GM23338 (cell line): ENCODE measurements around the gene CD82. TPM values are rescaled to one million over a fixed set of nuclear protein-coding genes. Genes with fewer than 3 reads are reported as not detected.

ENCODE experiments used
- ATAC-seq: fragments of 200-7000 bp; cut with Tn5 transposase; 3 replicates; pipeline ENCODE4 v1.9.1; 2020
- DNase-seq: peaks from one replicate; pipeline ENCODE4 v3.0.0-alpha.2; 2015; ENCODE audit warnings: low spot score
- H2AFZ ChIP-seq: fragments of 200-600 bp; sonication (generic); 2 replicates; pipeline ENCODE4 v1.8.0; 2016; ENCODE audit warnings: antibody characterized with exemption, mild to moderate bottlenecking, moderate library complexity
- H3F3A ChIP-seq: fragments of 200-600 bp; sonication (generic); replicated peaks from 2 replicates; pipeline ENCODE4 v1.8.0; 2017; ENCODE audit warnings: antibody characterized with exemption, mixed run types, low read depth
- H3K27ac ChIP-seq: fragments of 200-600 bp; sonication (generic); 2 replicates; pipeline ENCODE4 v1.6.1; 2016; ENCODE audit warnings: low read depth
- H3K27me3 ChIP-seq: fragments of 200-600 bp; sonication (generic); 2 replicates; pipeline ENCODE4 v1.8.0; 2016; ENCODE audit warnings: mild to moderate bottlenecking, mixed run types, moderate library complexity; ENCODE audit not compliant: insufficient read depth
- H3K36me3 ChIP-seq: fragments of 200-600 bp; sonication (generic); 2 replicates; pipeline ENCODE4 v1.8.0; 2016; ENCODE audit warnings: mild to moderate bottlenecking; ENCODE audit not compliant: insufficient read depth
- H3K4me1 ChIP-seq: fragments of 200-600 bp; sonication (generic); 2 replicates; pipeline ENCODE4 v1.8.0; 2016; ENCODE audit warnings: mild to moderate bottlenecking, moderate library complexity; ENCODE audit not compliant: insufficient read depth
- H3K4me2 ChIP-seq: fragments of 200-600 bp; sonication (generic); 2 replicates; pipeline ENCODE4 v1.7.1; 2017; ENCODE audit warnings: mixed run types
- H3K4me3 ChIP-seq: fragments of 200-600 bp; sonication (generic); 2 replicates; pipeline ENCODE4 v1.6.1; 2016; ENCODE audit warnings: mixed run types
- H3K79me2 ChIP-seq: fragments of 200-600 bp; sonication (generic); replicated peaks from 2 replicates; pipeline ENCODE4 v1.8.0; 2017; ENCODE audit warnings: mild to moderate bottlenecking; ENCODE audit not compliant: insufficient read depth
- H3K9me2 ChIP-seq: fragments of 200-600 bp; sonication (generic); 2 replicates; pipeline ENCODE4 v1.8.0; 2017; ENCODE audit not compliant: insufficient read depth
- H4K20me1 ChIP-seq: fragments of 200-600 bp; sonication (generic); replicated peaks from 2 replicates; pipeline ENCODE4 v1.8.0; 2017; ENCODE audit warnings: mild to moderate bottlenecking; ENCODE audit not compliant: insufficient read depth
- H3K27ac Mint-ChIP-seq: 2 replicates; pipeline ENCODE4 v1.8.0; 2020; ENCODE audit warnings: inconsistent platforms, mild to moderate bottlenecking, moderate library complexity, mixed read lengths
- H3K27me3 Mint-ChIP-seq: 3 replicates; pipeline ENCODE4 v1.8.0; 2022; ENCODE audit warnings: low read depth, mild to moderate bottlenecking, moderate library complexity, mixed read lengths, inconsistent platforms; ENCODE audit not compliant: insufficient read depth, poor library complexity
- H3K36me3 Mint-ChIP-seq: 3 replicates; pipeline ENCODE4 v1.8.0; 2021; ENCODE audit warnings: low read depth, mild to moderate bottlenecking, inconsistent platforms, moderate library complexity, mixed read lengths
- H3K4me1 Mint-ChIP-seq: 3 replicates; pipeline ENCODE4 v1.8.0; 2020; ENCODE audit warnings: mild to moderate bottlenecking, inconsistent platforms, mixed read lengths
- H3K4me3 Mint-ChIP-seq: 3 replicates; pipeline ENCODE4 v1.8.0; 2021; ENCODE audit warnings: moderate library complexity, mild to moderate bottlenecking, inconsistent platforms, mixed read lengths
- H3K9me3 Mint-ChIP-seq: 3 replicates; pipeline ENCODE4 v1.8.0; 2020; ENCODE audit warnings: moderate library complexity, mild to moderate bottlenecking, inconsistent platforms, mixed read lengths
- CREB1 ChIP-seq: fragments of 250-450 bp; sonication (Bioruptor Pico); IDR thresholded peaks from 2 replicates; pipeline ENCODE4 v1.5.0; 2020; ENCODE audit warnings: low read depth, mild to moderate bottlenecking, moderate library complexity
- EZH2phosphoT487 ChIP-seq: fragments of 200-600 bp; sonication (generic); IDR thresholded peaks from one replicate; pipeline ENCODE4 v1.8.1; 2018; ENCODE audit warnings: antibody characterized with exemption; ENCODE audit not compliant: unreplicated experiment
- JUNB ChIP-seq: IDR thresholded peaks from one replicate; pipeline ENCODE4 v1.6.1; 2016; ENCODE audit warnings: antibody characterized with exemption; ENCODE audit not compliant: unreplicated experiment
- NANOG ChIP-seq: IDR thresholded peaks from 2 replicates; pipeline ENCODE4 v1.6.1; 2016; ENCODE audit warnings: antibody characterized with exemption, borderline replicate concordance
- POLR2AphosphoS5 ChIP-seq: IDR thresholded peaks from 2 replicates; pipeline ENCODE4 v1.6.1; 2016; ENCODE audit warnings: antibody characterized with exemption, low read depth
- STAT1 ChIP-seq: IDR thresholded peaks from one replicate; pipeline ENCODE4 v1.6.1; 2016; ENCODE audit warnings: antibody characterized with exemption; ENCODE audit not compliant: unreplicated experiment
- ZNF114 ChIP-seq: fragments of 250-450 bp; sonication (Bioruptor Pico); IDR thresholded peaks from 2 replicates; pipeline ENCODE4 v1.5.0; 2020; ENCODE audit warnings: mild to moderate bottlenecking, moderate library complexity
- polyA plus RNA-seq: library from polyadenylated mRNA; unstranded; fragments of >200 nt; fragmentation: Nextera tagmentation; extraction: Ambion mirVana; gene quantifications from 2 replicates; pipeline ENCODE4 v1.2.1, GENCODE V29; 2016
- total RNA-seq: library from RNA; depleted of rRNA; stranded (reverse); fragments of >200 nt; shearing (Covaris generic); gene quantifications from 2 replicates; pipeline ENCODE4 v1.2.3, GENCODE V29; 2014
- TF ChIP-seq, protein P1 (sequence below): IDR thresholded peaks from 2 replicates; pipeline ENCODE4 v1.6.1; 2016; ENCODE audit warnings: antibody characterized with exemption
- TF ChIP-seq, protein P2 (sequence below), 2 experiments: fragments of 200-600 bp in 1 of 2; sonication (generic) in 1 of 2; conservative IDR thresholded peaks; 2 replicates each; pipeline versions ENCODE4 v1.5.1 to v1.6.1; 2016 to 2017; ENCODE audit warnings: antibody characterized with exemption in 2 of 2, low read depth in 2 of 2, mild to moderate bottlenecking in 2 of 2, moderate library complexity in 1 of 2
- TF ChIP-seq, protein P3 (sequence below): fragments of 250-450 bp; sonication (Bioruptor Pico); IDR thresholded peaks from 2 replicates; pipeline ENCODE4 v1.5.0; 2020; ENCODE audit warnings: mild to moderate bottlenecking, moderate library complexity

The CD82 gene
- total and polyA plus RNA-seq, 2 experiments from 2014 or later = 4.4 to 4.9 TPM

DNA sequence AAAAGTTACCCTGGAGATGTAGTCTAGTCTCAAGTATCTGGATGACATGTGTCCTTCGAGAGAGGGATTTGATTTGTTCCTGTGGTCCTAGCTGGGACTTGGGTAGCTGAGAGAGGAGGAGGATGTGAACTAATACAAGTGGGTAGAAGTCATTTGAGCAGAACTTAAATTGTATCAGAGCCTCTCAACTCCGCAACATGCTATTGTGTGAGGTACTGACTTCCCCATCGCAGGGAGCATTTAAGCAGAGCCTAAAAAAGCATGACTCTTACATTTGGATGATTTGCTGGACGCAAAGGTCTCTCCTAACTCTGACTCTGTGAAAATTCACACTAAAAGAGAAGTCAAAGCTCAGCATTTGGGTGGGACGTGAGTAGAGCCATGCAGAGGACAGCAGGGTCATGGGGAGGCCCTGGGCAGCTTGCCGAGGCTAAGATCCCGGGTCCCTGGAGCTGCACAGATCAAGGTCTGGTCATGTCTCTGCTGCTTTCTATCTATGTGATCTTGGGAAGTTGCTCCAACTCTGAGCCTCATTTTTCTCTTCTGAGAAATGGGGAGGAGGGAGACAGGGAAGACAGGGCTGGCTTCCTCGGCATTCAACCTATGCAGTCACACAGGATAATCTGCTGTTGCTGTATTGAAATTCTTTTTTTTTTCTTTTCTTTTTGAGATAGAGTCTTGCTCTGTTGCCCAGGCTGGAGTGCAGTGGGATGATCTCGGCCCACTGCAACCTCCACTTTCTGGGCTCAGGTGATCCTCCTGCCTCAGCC, 44.9 kb downstream of the CD82 start:
- H3K27me3 Mint-ChIP-seq = peaks cover 11% of the 10 kb centered on the region

More for the DNA sequence above, 44.9 kb downstream of the CD82 start:
- Histone ChIP-seq H3K4me3 (no peak overlapping the region), H3K36me3 (no peaks in the 10 kb centered on the region), H3K27ac (no peak overlapping the region), H3K4me2 (no peak overlapping the region), H3K79me2 (no peaks in the 10 kb centered on the region), H3K27me3 (no peaks in the 10 kb centered on the region), H4K20me1 (no peaks in the 10 kb centered on the region), H3K9me2 (no peaks in the 10 kb centered on the region), H3K4me1 (no peaks in the 10 kb centered on the region), H3F3A (no peaks in the 10 kb centered on the region), H2AFZ (no peak overlapping the region)
- ATAC-seq (no peak), DNase-seq (no peak)
- H3K36me3 Mint-ChIP-seq = no peaks in the 10 kb centered on the region
- no peak overlapping the region for H3K4me3 Mint-ChIP-seq
- no peak overlapping the region for H3K27ac Mint-ChIP-seq
- H3K9me3 Mint-ChIP-seq = no peaks in the 10 kb centered on the region
- H3K4me1 Mint-ChIP-seq = peaks cover 4% of the 10 kb centered on the region
- TF ChIP-seq, protein P1, sequence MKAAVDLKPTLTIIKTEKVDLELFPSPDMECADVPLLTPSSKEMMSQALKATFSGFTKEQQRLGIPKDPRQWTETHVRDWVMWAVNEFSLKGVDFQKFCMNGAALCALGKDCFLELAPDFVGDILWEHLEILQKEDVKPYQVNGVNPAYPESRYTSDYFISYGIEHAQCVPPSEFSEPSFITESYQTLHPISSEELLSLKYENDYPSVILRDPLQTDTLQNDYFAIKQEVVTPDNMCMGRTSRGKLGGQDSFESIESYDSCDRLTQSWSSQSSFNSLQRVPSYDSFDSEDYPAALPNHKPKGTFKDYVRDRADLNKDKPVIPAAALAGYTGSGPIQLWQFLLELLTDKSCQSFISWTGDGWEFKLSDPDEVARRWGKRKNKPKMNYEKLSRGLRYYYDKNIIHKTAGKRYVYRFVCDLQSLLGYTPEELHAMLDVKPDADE = no peak
- TF ChIP-seq, protein P2, sequence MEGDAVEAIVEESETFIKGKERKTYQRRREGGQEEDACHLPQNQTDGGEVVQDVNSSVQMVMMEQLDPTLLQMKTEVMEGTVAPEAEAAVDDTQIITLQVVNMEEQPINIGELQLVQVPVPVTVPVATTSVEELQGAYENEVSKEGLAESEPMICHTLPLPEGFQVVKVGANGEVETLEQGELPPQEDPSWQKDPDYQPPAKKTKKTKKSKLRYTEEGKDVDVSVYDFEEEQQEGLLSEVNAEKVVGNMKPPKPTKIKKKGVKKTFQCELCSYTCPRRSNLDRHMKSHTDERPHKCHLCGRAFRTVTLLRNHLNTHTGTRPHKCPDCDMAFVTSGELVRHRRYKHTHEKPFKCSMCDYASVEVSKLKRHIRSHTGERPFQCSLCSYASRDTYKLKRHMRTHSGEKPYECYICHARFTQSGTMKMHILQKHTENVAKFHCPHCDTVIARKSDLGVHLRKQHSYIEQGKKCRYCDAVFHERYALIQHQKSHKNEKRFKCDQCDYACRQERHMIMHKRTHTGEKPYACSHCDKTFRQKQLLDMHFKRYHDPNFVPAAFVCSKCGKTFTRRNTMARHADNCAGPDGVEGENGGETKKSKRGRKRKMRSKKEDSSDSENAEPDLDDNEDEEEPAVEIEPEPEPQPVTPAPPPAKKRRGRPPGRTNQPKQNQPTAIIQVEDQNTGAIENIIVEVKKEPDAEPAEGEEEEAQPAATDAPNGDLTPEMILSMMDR (conservative IDR thresholded peaks at IDR 0.05; ENCODE audit: low read depth in 2 of 2) = no peak
- TF ChIP-seq JUNB = no peak
- TF ChIP-seq CREB1 (CRISPR knock-in tag) = no peak
- no peak for TF ChIP-seq ZNF114 (CRISPR knock-in tag)
- TF ChIP-seq NANOG = no peak
- TF ChIP-seq POLR2AphosphoS5 = no peak
- no peak for TF ChIP-seq STAT1
- TF ChIP-seq, protein P3, sequence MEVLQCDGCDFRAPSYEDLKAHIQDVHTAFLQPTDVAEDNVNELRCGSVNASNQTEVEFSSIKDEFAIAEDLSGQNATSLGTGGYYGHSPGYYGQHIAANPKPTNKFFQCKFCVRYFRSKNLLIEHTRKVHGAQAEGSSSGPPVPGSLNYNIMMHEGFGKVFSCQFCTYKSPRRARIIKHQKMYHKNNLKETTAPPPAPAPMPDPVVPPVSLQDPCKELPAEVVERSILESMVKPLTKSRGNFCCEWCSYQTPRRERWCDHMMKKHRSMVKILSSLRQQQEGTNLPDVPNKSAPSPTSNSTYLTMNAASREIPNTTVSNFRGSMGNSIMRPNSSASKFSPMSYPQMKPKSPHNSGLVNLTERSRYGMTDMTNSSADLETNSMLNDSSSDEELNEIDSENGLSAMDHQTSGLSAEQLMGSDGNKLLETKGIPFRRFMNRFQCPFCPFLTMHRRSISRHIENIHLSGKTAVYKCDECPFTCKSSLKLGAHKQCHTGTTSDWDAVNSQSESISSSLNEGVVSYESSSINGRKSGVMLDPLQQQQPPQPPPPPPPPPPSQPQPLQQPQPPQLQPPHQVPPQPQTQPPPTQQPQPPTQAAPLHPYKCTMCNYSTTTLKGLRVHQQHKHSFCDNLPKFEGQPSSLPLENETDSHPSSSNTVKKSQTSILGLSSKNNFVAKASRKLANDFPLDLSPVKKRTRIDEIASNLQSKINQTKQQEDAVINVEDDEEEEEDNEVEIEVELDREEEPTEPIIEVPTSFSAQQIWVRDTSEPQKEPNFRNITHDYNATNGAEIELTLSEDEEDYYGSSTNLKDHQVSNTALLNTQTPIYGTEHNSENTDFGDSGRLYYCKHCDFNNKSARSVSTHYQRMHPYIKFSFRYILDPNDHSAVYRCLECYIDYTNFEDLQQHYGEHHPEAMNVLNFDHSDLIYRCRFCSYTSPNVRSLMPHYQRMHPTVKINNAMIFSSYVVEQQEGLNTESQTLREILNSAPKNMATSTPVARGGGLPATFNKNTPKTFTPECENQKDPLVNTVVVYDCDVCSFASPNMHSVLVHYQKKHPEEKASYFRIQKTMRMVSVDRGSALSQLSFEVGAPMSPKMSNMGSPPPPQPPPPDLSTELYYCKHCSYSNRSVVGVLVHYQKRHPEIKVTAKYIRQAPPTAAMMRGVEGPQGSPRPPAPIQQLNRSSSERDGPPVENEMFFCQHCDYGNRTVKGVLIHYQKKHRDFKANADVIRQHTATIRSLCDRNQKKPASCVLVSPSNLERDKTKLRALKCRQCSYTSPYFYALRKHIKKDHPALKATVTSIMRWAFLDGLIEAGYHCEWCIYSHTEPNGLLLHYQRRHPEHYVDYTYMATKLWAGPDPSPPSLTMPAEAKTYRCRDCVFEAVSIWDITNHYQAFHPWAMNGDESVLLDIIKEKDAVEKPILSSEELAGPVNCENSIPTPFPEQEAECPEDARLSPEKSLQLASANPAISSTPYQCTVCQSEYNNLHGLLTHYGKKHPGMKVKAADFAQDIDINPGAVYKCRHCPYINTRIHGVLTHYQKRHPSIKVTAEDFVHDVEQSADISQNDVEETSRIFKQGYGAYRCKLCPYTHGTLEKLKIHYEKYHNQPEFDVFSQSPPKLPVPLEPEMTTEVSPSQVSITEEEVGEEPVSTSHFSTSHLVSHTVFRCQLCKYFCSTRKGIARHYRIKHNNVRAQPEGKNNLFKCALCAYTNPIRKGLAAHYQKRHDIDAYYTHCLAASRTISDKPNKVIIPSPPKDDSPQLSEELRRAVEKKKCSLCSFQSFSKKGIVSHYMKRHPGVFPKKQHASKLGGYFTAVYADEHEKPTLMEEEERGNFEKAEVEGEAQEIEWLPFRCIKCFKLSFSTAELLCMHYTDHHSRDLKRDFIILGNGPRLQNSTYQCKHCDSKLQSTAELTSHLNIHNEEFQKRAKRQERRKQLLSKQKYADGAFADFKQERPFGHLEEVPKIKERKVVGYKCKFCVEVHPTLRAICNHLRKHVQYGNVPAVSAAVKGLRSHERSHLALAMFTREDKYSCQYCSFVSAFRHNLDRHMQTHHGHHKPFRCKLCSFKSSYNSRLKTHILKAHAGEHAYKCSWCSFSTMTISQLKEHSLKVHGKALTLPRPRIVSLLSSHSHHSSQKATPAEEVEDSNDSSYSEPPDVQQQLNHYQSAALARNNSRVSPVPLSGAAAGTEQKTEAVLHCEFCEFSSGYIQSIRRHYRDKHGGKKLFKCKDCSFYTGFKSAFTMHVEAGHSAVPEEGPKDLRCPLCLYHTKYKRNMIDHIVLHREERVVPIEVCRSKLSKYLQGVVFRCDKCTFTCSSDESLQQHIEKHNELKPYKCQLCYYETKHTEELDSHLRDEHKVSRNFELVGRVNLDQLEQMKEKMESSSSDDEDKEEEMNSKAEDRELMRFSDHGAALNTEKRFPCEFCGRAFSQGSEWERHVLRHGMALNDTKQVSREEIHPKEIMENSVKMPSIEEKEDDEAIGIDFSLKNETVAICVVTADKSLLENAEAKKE (CRISPR knock-in tag) = no peak
- TF ChIP-seq EZH2phosphoT487 = no peak
